Loucy (cell line): Measurements from ENCODE around the gene SOAT2.

Source experiments
- H2AFZ ChIP-seq: fragments of 200-600 bp; sonication (generic); 2 replicates; pipeline ENCODE4 v1.6.0; 2016; ENCODE audit warnings: antibody characterized with exemption, mild to moderate bottlenecking, low read length, moderate library complexity
- H3F3A ChIP-seq: fragments of 200-600 bp; 2 replicates; pipeline ENCODE4 v1.6.0; 2016; ENCODE audit warnings: antibody characterized with exemption, low read depth, mild to moderate bottlenecking
- H3K27me3 ChIP-seq: fragments of 200-600 bp; sonication (generic); 2 replicates; pipeline ENCODE4 v1.6.1; 2014; ENCODE audit warnings: low read length, mild to moderate bottlenecking; ENCODE audit not compliant: insufficient read depth, poor library complexity, severe bottlenecking
- H3K36me3 ChIP-seq: fragments of 200-600 bp; sonication (generic); 2 replicates; pipeline ENCODE4 v1.6.1; 2016; ENCODE audit warnings: low read length; ENCODE audit not compliant: insufficient read depth
- H3K4me1 ChIP-seq: fragments of 200-600 bp; sonication (generic); 2 replicates; pipeline ENCODE4 v1.5.1; 2014; ENCODE audit warnings: low read length, mild to moderate bottlenecking; ENCODE audit not compliant: insufficient read depth, poor library complexity, severe bottlenecking
- H3K4me2 ChIP-seq: fragments of 200-600 bp; sonication (generic); 2 replicates; pipeline ENCODE4 v1.6.0; 2014; ENCODE audit warnings: antibody characterized with exemption, low read length, low read depth, mild to moderate bottlenecking; ENCODE audit not compliant: poor library complexity, severe bottlenecking
- H3K4me3 ChIP-seq: fragments of 200-600 bp; sonication (generic); 2 replicates; pipeline ENCODE4 v1.5.1; 2014; ENCODE audit warnings: low read length, mild to moderate bottlenecking, mixed read lengths; ENCODE audit not compliant: poor library complexity, severe bottlenecking
- H3K79me2 ChIP-seq: fragments of 200-600 bp; sonication (generic); 2 replicates; pipeline ENCODE4 v1.6.1; 2014; ENCODE audit warnings: low read length; ENCODE audit not compliant: insufficient read depth
- H3K9ac ChIP-seq: fragments of 200-600 bp; sonication (generic); 2 replicates; pipeline ENCODE4 v1.6.0; 2014; ENCODE audit warnings: mild to moderate bottlenecking, low read depth, low read length, moderate library complexity; ENCODE audit not compliant: poor library complexity, severe bottlenecking
- H3K9me2 ChIP-seq: fragments of 200-600 bp; sonication (generic); replicated peaks from 2 replicates; pipeline ENCODE4 v1.6.1; 2016; ENCODE audit warnings: low read depth, low read length, mixed read lengths
- H3K9me3 ChIP-seq: fragments of 200-600 bp; sonication (generic); 2 replicates; pipeline ENCODE4 v1.6.1; 2014; ENCODE audit warnings: mild to moderate bottlenecking, antibody characterized with exemption, low read length, low read depth; ENCODE audit not compliant: insufficient read depth
- H4K20me1 ChIP-seq: fragments of 200-600 bp; sonication (generic); 2 replicates; pipeline ENCODE4 v1.6.0; 2014; ENCODE audit warnings: antibody characterized with exemption, low read length, mild to moderate bottlenecking; ENCODE audit not compliant: insufficient read depth, poor library complexity, severe bottlenecking
- CTCF ChIP-seq: fragments of 200-600 bp; sonication (generic); conservative IDR thresholded peaks from 2 replicates; pipeline ENCODE4 v1.5.1; 2014; ENCODE audit warnings: mild to moderate bottlenecking, antibody characterized with exemption, low read length
- EZH2phosphoT487 ChIP-seq: fragments of 200-600 bp; IDR thresholded peaks from 2 replicates; pipeline ENCODE4 v1.6.1; 2018; ENCODE audit warnings: antibody characterized with exemption, mild to moderate bottlenecking, moderate library complexity, borderline replicate concordance

SOAT2 gene

GRCh38 chr12:53062011-53062961 is 41.0 kb upstream of the SOAT2 start:
- Histone ChIP-seq H3K9ac (no peak overlapping the region), H3K36me3 (peaks cover 7% of the 10 kb centered on the region; the same call in 1 of the 2 replicates), H2AFZ (no peak overlapping the region), H3K79me2 (no peaks in the 10 kb centered on the region), H3K4me1 (no peaks in the 10 kb centered on the region), H3K9me2 (no peaks in the 10 kb centered on the region), H4K20me1 (no peaks in the 10 kb centered on the region), H3F3A (no peaks in the 10 kb centered on the region), H3K4me3 (no peak overlapping the region), H3K4me2 (no peak overlapping the region), H3K9me3 (no peaks in the 10 kb centered on the region), H3K27me3 (no peaks in the 10 kb centered on the region)
- no peak; the same call in 1 of the 2 replicates for TF ChIP-seq CTCF
- TF ChIP-seq EZH2phosphoT487 = no peak

GRCh38 chr12:53062977-53063707 is 40.1 kb upstream of the SOAT2 start:
- H3K9me3 ChIP-seq = no peaks in the 10 kb centered on the region
- no peaks in the 10 kb centered on the region for H3F3A ChIP-seq
- H2AFZ ChIP-seq = no peak overlapping the region
- H3K4me1 ChIP-seq = no peaks in the 10 kb centered on the region
- H4K20me1 ChIP-seq = no peaks in the 10 kb centered on the region
- H3K79me2 ChIP-seq = no peaks in the 10 kb centered on the region
- no peak overlapping the region for H3K9ac ChIP-seq
- peaks cover 7% of the 10 kb centered on the region; the same call in 1 of the 2 replicates for H3K36me3 ChIP-seq
- no peak overlapping the region for H3K4me2 ChIP-seq
- H3K9me2 ChIP-seq = no peaks in the 10 kb centered on the region
- no peaks in the 10 kb centered on the region for H3K27me3 ChIP-seq
- no peak overlapping the region for H3K4me3 ChIP-seq
- no peak for TF ChIP-seq CTCF
- TF ChIP-seq EZH2phosphoT487 = no peak

GRCh38 chr12:53063708-53064612 is 39.3 kb upstream of the SOAT2 start:
- no peak overlapping the region for H3K4me2 ChIP-seq
- TF ChIP-seq EZH2phosphoT487 (no peak), CTCF (no peak)
- no peak overlapping the region for H3K9ac ChIP-seq

More at GRCh38 chr12:53063708-53064612, 39.3 kb upstream of the SOAT2 start:
- no peaks in the 10 kb centered on the region for H4K20me1 ChIP-seq
- no peak overlapping the region for H3K4me3 ChIP-seq
- no peaks in the 10 kb centered on the region for H3K9me3 ChIP-seq
- no peaks in the 10 kb centered on the region for H3K79me2 ChIP-seq
- H2AFZ ChIP-seq = no peak overlapping the region
- H3K9me2 ChIP-seq = no peaks in the 10 kb centered on the region
- H3K4me1 ChIP-seq = no peaks in the 10 kb centered on the region
- H3F3A ChIP-seq = no peaks in the 10 kb centered on the region
- H3K36me3 ChIP-seq = peaks cover 7% of the 10 kb centered on the region; the same call in 1 of the 2 replicates
- no peaks in the 10 kb centered on the region for H3K27me3 ChIP-seq
